ENCODE data around the gene PDIK1L. TPM values are rescaled to one million over a fixed set of nuclear protein-coding genes. Genes with fewer than 3 reads are reported as not detected.

PDIK1L gene
- polyA plus RNA-seq, 1 donor (not counting 4 experiments of a cell fraction or from before 2014, with no cell fraction given) = 2.8 TPM

- no peaks in the 10 kb centered on the region for H3K79me2 ChIP-seq (ENCODE audit: control insufficient read depth, insufficient read depth, low read length)
- no peaks in the 10 kb centered on the region for H4K20me1 ChIP-seq (ENCODE audit: control insufficient read depth, extremely low read depth, insufficient read depth, low read length)
- H3K9me3 ChIP-seq (ENCODE audit: control insufficient read depth, low read depth, low read length) = no peaks in the 10 kb centered on the region
- no peak overlapping the region for H3K9ac ChIP-seq (ENCODE audit: control insufficient read depth, extremely low read depth, insufficient read depth, low read length)
- dilution Hi-C loops (cut with MboI; ENCODE audit: extremely low pct_ligation_motif_present, low sequenced_read_pairs) = no loop called here
- no peak for DNase-seq (ENCODE audit: low read depth, low spot score)
- no peaks in the 10 kb centered on the region for H3K4me1 ChIP-seq (ENCODE audit: control insufficient read depth, extremely low read depth, insufficient read depth, low read length)
- no peaks in the 10 kb centered on the region for H3K27me3 ChIP-seq (ENCODE audit: control insufficient read depth, extremely low read depth, insufficient read depth, low read length)
- TF ChIP-seq EZH2 (IDR thresholded peaks at IDR 0.05; ENCODE audit: low read length) (no peak), CTCF (optimal IDR thresholded peaks at IDR 0.05 in 1 of 3, IDR thresholded peaks at IDR 0.05 in 1 of 3, conservative IDR thresholded peaks at IDR 0.05 in 1 of 3; ENCODE audit: extremely low read depth in 1 of 3, insufficient read depth in 2 of 3, low read length in 3 of 3) (no peak)
- no peak overlapping the region for H2AFZ ChIP-seq (ENCODE audit: control insufficient read depth, low read length)
- H3K27ac ChIP-seq (ENCODE audit: control insufficient read depth, insufficient read depth, low read length) = no peak overlapping the region
- FAIRE-seq = no peak
- H3K9me1 ChIP-seq (ENCODE audit: control insufficient read depth, extremely low read depth, insufficient read depth, low read length) = no peaks in the 10 kb centered on the region
- H3K36me3 ChIP-seq (ENCODE audit: control insufficient read depth in 2 of 2, extremely low read depth in 1 of 2, insufficient read depth in 2 of 2, low read length in 2 of 2) = no peaks in the 10 kb centered on the region
- no peak overlapping the region for H3K4me3 ChIP-seq (ENCODE audit: control insufficient read depth in 2 of 3, extremely low read depth in 1 of 3, insufficient read depth in 2 of 3, low read depth in 1 of 3, low read length in 3 of 3)
- no peak overlapping the region for H3K4me2 ChIP-seq (ENCODE audit: control insufficient read depth, extremely low read depth, insufficient read depth, low read depth, low read length)
These were observed 45.5 kb upstream of the PDIK1L start for GRCh38 chr1:26066160-26066559.

GRCh38 chr1:26066857-26067256 is 44.8 kb upstream of the PDIK1L start:
- DNase-seq (ENCODE audit: low read depth, low spot score) (no peak), FAIRE-seq (no peak)
- Histone ChIP-seq H3K9me3 (ENCODE audit: control insufficient read depth, low read depth, low read length) (no peaks in the 10 kb centered on the region), H3K36me3 (ENCODE audit: control insufficient read depth in 2 of 2, extremely low read depth in 1 of 2, insufficient read depth in 2 of 2, low read length in 2 of 2) (no peaks in the 10 kb centered on the region), H3K4me3 (ENCODE audit: control insufficient read depth in 2 of 3, extremely low read depth in 1 of 3, insufficient read depth in 2 of 3, low read depth in 1 of 3, low read length in 3 of 3) (no peak overlapping the region), H3K79me2 (ENCODE audit: control insufficient read depth, insufficient read depth, low read length) (no peaks in the 10 kb centered on the region), H3K9ac (ENCODE audit: control insufficient read depth, extremely low read depth, insufficient read depth, low read length) (no peak overlapping the region), H4K20me1 (ENCODE audit: control insufficient read depth, extremely low read depth, insufficient read depth, low read length) (no peaks in the 10 kb centered on the region), H2AFZ (ENCODE audit: control insufficient read depth, low read length) (no peak overlapping the region), H3K4me1 (ENCODE audit: control insufficient read depth, extremely low read depth, insufficient read depth, low read length) (no peaks in the 10 kb centered on the region), H3K9me1 (ENCODE audit: control insufficient read depth, extremely low read depth, insufficient read depth, low read length) (no peaks in the 10 kb centered on the region), H3K27ac (ENCODE audit: control insufficient read depth, insufficient read depth, low read length) (no peak overlapping the region), H3K27me3 (ENCODE audit: control insufficient read depth, extremely low read depth, insufficient read depth, low read length) (no peaks in the 10 kb centered on the region), H3K4me2 (ENCODE audit: control insufficient read depth, extremely low read depth, insufficient read depth, low read depth, low read length) (no peak overlapping the region)
- dilution Hi-C loops (cut with MboI; ENCODE audit: extremely low pct_ligation_motif_present, low sequenced_read_pairs) = no loop called here
- TF ChIP-seq EZH2 (IDR thresholded peaks at IDR 0.05; ENCODE audit: low read length) = no peak

GRCh38 chr1:26067432-26067911 is 44.2 kb upstream of the PDIK1L start, which contains the start of gene TRIM63:
TSS of gene TRIM63 (minus strand) at chr1:26067630. CDS start at chr1:26067494, 136 bp downstream.
- no peaks in the 10 kb centered on the region for H3K9me1 ChIP-seq (ENCODE audit: control insufficient read depth, extremely low read depth, insufficient read depth, low read length)
- no peaks in the 10 kb centered on the region for H3K4me1 ChIP-seq (ENCODE audit: control insufficient read depth, extremely low read depth, insufficient read depth, low read length)
- no peak within 1 kb of the TSS for H3K27ac ChIP-seq (ENCODE audit: control insufficient read depth, insufficient read depth, low read length)
- dilution Hi-C loops (cut with MboI; ENCODE audit: extremely low pct_ligation_motif_present, low sequenced_read_pairs) = no loop called here
- no peaks in the 10 kb centered on the region for H3K79me2 ChIP-seq (ENCODE audit: control insufficient read depth, insufficient read depth, low read length)
- H3K4me3 ChIP-seq (ENCODE audit: control insufficient read depth in 2 of 3, extremely low read depth in 1 of 3, insufficient read depth in 2 of 3, low read depth in 1 of 3, low read length in 3 of 3) = no peak within 1 kb of the TSS
- no peaks in the 10 kb centered on the region for H3K9me3 ChIP-seq (ENCODE audit: control insufficient read depth, low read depth, low read length)
- no peak for DNase-seq (ENCODE audit: low read depth, low spot score)
- no peak for FAIRE-seq
- H2AFZ ChIP-seq (ENCODE audit: control insufficient read depth, low read length) = no peak within 1 kb of the TSS
- H3K4me2 ChIP-seq (ENCODE audit: control insufficient read depth, extremely low read depth, insufficient read depth, low read depth, low read length) = no peak within 1 kb of the TSS
- no peaks in the 10 kb centered on the region for H3K27me3 ChIP-seq (ENCODE audit: control insufficient read depth, extremely low read depth, insufficient read depth, low read length)
- H4K20me1 ChIP-seq (ENCODE audit: control insufficient read depth, extremely low read depth, insufficient read depth, low read length) = no peaks in the 10 kb centered on the region
- no peaks in the 10 kb centered on the region for H3K36me3 ChIP-seq (ENCODE audit: control insufficient read depth in 2 of 2, extremely low read depth in 1 of 2, insufficient read depth in 2 of 2, low read length in 2 of 2)
- H3K9ac ChIP-seq (ENCODE audit: control insufficient read depth, extremely low read depth, insufficient read depth, low read length) = no peak within 1 kb of the TSS
- TF ChIP-seq EZH2 (IDR thresholded peaks at IDR 0.05; ENCODE audit: low read length) (no peak), CTCF (optimal IDR thresholded peaks at IDR 0.05 in 1 of 3, IDR thresholded peaks at IDR 0.05 in 1 of 3, conservative IDR thresholded peaks at IDR 0.05 in 1 of 3; ENCODE audit: extremely low read depth in 1 of 3, insufficient read depth in 2 of 3, low read length in 3 of 3) (no peak)

Data from keratinocyte (primary cell).